NCI-H524 treated with DMSO at 0.1 percent for 48 hours (cell line): ENCODE measurements around the gene MDFIC2.
"Not testable (repeated sequence)": the region's sequence is repeated elsewhere in the genome, so short reads cannot be mapped to it uniquely, and the experiment has no call there.

ENCODE experiments used
- DNase-seq: peaks from one replicate; lab custom pipeline; 2025; lab: John Stamatoyannopoulos, UW

Gene MDFIC2

GRCh38 chr3:70312336-70312735 is at the start of gene MDFIC2:
Gene MDFIC2, minus strand, starts transcription at chr3:70312638. Its CDS starts 665 bp downstream, at chr3:70311973.
- DNase-seq, result no peak

DNA sequence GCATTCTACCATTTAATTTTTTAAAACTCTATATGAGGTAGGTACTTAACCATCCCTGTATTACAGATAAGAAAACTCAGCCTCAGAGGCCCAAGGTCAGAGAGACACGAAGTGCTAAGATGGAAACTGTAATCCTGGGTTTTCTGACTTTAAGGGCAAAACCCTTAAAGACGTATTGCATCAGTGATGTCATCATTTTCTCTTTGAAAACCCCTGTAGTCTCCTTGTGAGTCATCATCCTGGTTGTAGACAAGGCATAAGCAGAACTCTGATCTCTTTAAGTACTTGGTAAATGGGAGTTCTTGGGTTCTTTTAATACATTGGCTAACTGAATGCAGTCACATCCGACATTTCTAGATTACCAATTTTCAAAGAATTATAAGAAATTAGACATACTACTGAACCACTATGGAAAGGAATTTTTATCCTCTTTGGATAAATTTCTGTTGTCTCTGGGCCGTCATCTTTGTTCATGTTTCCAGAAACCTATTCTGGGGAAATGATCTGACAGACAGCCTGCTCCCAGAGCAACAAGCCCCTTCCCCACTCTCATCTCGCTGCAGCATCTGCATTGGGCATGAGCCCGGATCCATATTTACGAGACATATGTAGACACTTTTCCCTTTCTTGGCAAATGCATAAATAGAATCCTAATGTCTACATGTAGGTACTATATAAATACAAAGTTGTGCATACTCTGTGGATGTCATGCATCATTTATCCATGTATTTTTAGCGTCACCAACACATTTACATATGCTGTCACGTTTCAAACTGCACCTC is 48.7 kb upstream of the MDFIC2 start:
- DNase-seq, result no peak

- DNase-seq, result no peak
Measured at GRCh38 chr3:70359711-70360110, 47.3 kb upstream of the MDFIC2 start.

- peak; percentile 54 for DNase-seq
Measured at GRCh38 chr3:70358978-70359580, 46.6 kb upstream of the MDFIC2 start.

- DNase-seq, result no peak
Measured at GRCh38 chr3:70352215-70352614, 39.8 kb upstream of the MDFIC2 start.

DNA sequence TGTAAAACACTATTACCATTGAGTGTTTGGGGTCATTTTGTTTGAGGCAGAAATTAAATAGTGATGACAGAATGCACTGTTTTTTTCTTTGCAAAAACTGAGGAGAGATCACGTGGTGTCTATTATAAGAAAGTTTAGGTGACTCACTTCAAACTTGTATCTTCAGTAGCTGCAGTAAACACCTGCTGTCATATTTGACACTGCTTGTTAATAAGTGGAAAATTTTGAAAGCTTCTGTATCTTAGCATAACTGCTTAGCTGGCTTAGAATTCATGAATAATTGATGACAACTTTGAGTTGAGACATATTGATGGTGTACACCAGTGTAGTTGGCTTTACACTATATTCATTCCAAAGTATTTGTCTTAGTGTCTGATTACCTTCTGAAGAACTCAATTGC is 29.7 kb upstream of the MDFIC2 start:
- DNase-seq, result no peak

DNA sequence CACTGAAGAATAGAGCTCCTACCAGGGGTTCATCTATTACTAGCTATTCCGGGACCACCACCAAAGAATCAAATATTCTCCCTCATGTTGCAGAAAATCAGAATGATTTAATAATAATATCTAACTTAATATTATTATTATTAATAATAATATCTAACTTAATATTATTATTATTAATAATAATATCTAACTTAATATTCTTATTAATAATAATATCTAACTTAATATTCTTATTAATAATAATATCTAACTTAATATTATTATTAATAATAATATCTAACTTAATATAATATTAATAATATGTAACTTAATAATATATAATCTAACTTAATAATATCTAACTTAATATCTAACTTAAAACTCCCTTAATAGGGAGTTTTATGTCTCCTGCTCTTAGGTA is 24.4 kb upstream of the MDFIC2 start:
- DNase-seq, result not testable (repeated sequence)

- DNase-seq, result no peak
Measured at GRCh38 chr3:70333080-70333479, 20.6 kb upstream of the MDFIC2 start.

GRCh38 chr3:70315021-70315420 is 2.6 kb upstream of the MDFIC2 start:
- DNase-seq, result no peak

GRCh38 chr3:70310809-70311208 is 1.6 kb downstream of the MDFIC2 start:
- no peak for DNase-seq

DNA sequence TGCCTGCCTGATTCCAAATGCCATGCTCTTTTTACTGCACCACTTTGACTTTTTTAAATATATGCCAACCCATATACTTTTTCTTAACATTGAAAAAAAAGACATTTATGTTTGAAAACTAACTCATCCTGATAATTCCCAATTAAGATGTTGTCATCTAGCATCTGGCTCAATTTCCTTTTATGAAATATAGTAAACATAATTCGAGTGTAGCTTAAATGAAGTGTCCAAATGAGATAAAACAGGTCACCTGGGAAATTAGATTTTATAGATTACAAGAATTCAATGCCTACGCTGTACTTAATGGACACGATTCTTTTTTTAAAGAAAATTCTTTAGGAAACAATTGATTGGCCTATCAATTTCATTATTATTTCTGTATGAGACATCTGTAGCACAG is 2.8 kb downstream of the MDFIC2 start:
- DNase-seq, result no peak

DNA sequence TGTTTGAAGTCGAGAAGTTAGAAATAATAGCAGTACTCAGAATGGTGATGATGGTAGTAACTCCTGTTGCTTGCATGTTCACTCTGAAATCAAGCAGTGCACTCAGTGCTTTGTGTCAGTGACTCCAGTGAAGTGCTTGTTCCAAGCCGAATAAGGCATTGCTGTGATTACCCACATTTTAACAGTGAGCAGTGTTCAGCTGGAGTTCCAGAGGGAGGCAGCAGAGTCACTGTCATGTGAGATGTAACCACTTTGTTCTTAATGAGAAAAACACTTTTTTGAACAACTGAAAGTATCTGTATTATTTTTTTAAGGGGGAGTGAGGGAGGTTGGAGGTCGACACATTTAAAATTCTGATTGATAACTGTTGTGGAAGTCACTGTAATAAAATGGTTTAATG is 3.7 kb downstream of the MDFIC2 start:
- DNase-seq, result no peak

DNA sequence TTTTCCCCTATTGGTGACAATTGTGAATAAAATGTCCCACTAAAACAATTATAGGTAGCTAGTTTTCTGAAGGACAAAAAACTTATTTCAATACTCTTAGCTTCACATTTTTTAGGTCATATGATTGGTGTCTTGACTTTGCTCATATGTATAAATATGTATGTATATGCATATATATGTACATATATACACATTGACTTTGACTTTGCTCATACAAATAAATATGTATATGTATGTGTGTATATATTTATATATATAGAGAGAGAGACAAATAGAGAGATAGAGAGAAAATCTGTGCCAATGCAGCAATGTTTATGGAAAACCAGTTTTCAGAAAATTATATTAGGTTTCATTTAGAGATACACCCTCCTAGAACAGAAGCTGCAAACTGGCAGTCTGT is 5.7 kb downstream of the MDFIC2 start:
- no peak for DNase-seq

GRCh38 chr3:70298385-70298784 is 14.1 kb downstream of the MDFIC2 start:
- DNase-seq, result no peak

DNA sequence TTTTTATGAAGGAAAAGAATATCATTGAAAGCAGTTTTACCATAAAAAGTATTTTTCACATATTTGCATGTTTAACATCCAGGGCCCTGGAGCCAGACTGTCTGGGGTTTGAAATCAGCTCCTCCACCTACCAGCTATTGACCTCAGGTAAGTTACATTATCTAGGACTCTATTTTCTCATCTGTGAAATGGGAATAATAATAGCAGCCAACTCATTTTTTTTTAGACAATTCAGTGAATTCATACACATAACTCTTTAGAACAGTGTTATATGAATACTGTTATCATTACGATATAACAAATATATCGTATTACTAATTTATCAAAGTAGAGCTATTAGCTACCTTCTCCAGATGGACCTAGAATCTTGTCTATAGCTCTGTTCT is 21.3 kb downstream of the MDFIC2 start:
- DNase-seq, result no peak

DNA sequence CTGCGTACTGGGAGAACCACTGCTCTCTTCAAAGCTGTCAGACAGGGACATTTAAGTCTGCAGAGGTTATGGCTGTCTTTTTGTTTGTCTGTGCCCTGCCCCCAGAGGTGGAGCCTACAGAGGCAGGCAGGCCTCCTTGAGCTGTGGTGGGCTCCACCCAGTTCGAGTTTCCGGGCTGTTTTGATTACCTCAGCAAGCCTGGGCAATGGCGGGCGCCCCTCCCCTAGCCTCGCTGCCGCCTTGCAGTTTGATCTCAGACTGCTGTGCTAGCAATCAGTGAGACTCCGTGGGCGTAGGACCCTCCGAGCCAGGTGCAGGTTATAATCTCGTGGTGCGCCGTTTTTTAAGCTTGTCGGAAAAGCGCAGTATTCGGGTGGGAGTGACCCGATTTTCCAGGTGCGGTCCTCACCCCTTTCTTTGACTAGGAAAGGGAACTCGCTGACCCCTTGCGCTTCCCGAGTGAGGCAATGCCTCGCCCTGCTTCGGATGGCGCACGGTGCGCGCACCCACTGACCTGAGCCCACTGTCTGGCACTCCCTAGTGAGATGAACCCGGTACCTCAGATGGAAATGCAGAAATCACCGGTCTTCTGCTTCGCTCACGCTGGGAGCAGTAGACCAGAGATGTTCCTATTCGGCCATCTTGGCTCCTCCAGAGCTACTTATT is 21.9 kb downstream of the MDFIC2 start:
- DNase-seq, result not testable (repeated sequence)

DNA sequence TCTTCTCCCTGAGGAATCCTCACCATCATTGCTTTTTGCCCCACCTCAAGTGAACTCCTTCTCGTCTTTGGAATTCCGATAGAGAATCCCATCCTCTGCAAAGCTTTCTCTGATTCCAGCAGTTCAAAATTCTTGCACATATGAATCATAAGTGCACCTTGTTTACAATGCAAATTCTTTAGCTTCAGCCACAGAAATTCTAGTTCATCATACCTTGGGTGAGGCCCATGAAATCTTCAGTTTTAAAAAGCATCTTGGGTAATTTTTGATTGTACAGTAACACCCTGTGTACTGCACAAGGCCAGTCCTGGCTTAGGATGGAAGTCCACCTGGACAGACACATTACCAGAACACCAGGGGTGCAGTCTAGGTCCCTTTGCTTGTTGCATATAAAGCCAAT is 30.8 kb downstream of the MDFIC2 start:
- no peak for DNase-seq

- DNase-seq, result no peak
Measured at GRCh38 chr3:70277304-70277703, 35.1 kb downstream of the MDFIC2 start.

- DNase-seq, result no peak
Measured at GRCh38 chr3:70276901-70277300, 35.5 kb downstream of the MDFIC2 start.

- DNase-seq, result no peak
Measured at GRCh38 chr3:70273492-70273891, 38.9 kb downstream of the MDFIC2 start.

GRCh38 chr3:70272798-70273197 is 39.6 kb downstream of the MDFIC2 start:
- DNase-seq, result no peak

DNA sequence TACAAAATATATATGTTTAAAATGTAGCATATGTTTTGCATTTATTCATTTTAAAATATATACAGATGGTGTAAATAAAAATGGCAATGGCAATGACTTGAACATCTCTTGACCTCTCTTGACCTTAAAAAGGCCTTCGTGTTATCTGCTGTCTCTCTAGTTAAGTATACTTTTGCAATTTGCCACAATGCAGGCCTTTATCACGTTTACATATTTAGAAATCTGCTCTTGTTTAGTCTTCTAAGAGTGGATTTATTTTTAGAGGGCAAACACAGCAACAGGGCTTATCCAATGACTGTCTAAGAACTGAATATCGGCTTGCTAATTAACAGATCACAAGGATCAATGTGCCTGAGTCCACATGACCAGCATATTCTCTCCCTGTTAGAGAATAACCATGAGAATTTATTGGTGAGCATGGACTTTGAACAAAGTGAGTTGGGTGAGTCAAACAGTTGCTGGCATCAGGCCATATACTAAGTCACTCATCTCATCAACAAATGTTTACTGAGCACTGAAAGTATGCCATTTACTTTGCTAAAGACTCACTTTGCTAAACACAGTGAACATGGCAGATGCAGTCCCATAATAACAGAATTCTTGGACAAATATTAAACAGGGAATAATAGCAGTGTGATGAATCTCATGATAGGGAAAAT is 48.2 kb downstream of the MDFIC2 start:
- DNase-seq, result no peak

DNA sequence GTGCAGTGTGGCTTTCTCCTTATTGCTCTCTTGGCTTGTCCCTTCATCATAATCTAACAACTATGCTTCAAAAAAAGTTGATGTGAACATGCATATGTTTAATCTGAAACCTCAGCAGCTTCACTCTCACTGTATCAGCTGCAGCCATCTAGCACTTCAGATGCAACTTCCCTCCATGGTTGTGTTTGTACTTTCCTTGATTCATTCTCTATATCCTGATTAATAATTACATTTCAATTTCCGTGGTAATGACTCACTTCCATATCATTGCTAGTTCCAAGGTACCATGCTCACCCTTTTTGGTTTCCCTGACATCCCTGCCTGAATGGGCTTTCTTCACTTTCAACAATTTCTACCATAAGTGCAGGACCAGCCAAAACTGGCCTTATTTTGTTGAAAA is 51.2 kb downstream of the MDFIC2 start:
- DNase-seq, result no peak
